SK-N-SH treated with all-trans-retinoic acid at 6 μM for 48 hours (cell line): ENCODE results near the gene KLK8.

Experiments used
- ATAC-seq: fragments of 200-7000 bp; cut with Tn5 transposase; 3 replicates; pipeline ENCODE4 v1.9.1; 2020; ENCODE audit warnings: mild to moderate bottlenecking, moderate library complexity
- ARNTL ChIP-seq: fragments of 450-650 bp; formaldehyde crosslinking; IDR thresholded peaks from 2 replicates; pipeline ENCODE4 v1.5.0; 2020; ENCODE audit warnings: low read depth, mild to moderate bottlenecking, moderate library complexity, borderline replicate concordance
- BACH2 ChIP-seq: fragments of 250-450 bp; sonication (Bioruptor Pico); IDR thresholded peaks from 2 replicates; pipeline ENCODE4 v1.9.0; 2021; ENCODE audit warnings: mild to moderate bottlenecking, borderline replicate concordance
- ESRRG ChIP-seq: fragments of 250-450 bp; sonication (Bioruptor Pico); IDR thresholded peaks from 2 replicates; pipeline ENCODE4 v1.6.1; 2021; ENCODE audit warnings: mild to moderate bottlenecking
- GLIS3 ChIP-seq: fragments of 250-450 bp; sonication (Bioruptor Pico); IDR thresholded peaks from 2 replicates; pipeline ENCODE4 v1.5.0; 2020; ENCODE audit warnings: mild to moderate bottlenecking, moderate library complexity
- ISL1 ChIP-seq: fragments of 250-450 bp; sonication (Bioruptor Pico); IDR thresholded peaks from 2 replicates; pipeline ENCODE4 v2.1.2; 2022; ENCODE audit warnings: mild to moderate bottlenecking, moderate library complexity
- OSR1 ChIP-seq: fragments of 250-450 bp; sonication (Bioruptor Pico); IDR thresholded peaks from 2 replicates; pipeline ENCODE4 v1.8.0; 2022; ENCODE audit warnings: moderate library complexity, mild to moderate bottlenecking, inconsistent platforms
- PPARA ChIP-seq: fragments of 250-450 bp; sonication (Bioruptor Pico); IDR thresholded peaks from 2 replicates; pipeline ENCODE4 v1.5.0; 2020; ENCODE audit warnings: mild to moderate bottlenecking, borderline replicate concordance
- RARB ChIP-seq: fragments of 250-450 bp; sonication (Bioruptor Pico); IDR thresholded peaks from 2 replicates; pipeline ENCODE4 v1.8.0; 2021; ENCODE audit warnings: mild to moderate bottlenecking, moderate library complexity
- SNAI2 ChIP-seq: fragments of 250-450 bp; sonication (Bioruptor Pico); IDR thresholded peaks from 2 replicates; pipeline ENCODE4 v1.5.0; 2020; ENCODE audit warnings: mild to moderate bottlenecking, moderate library complexity
- TCF4 ChIP-seq: fragments of 250-450 bp; sonication (Bioruptor Pico); IDR thresholded peaks from 2 replicates; pipeline ENCODE4 v1.8.0; 2021; ENCODE audit warnings: mild to moderate bottlenecking, moderate library complexity, borderline replicate concordance
- TOX ChIP-seq: fragments of 250-450 bp; sonication (Bioruptor Pico); IDR thresholded peaks from 2 replicates; pipeline ENCODE4 v1.8.0; 2021; ENCODE audit warnings: mild to moderate bottlenecking, moderate library complexity, borderline replicate concordance
- ZC3H10 ChIP-seq: fragments of 250-450 bp; sonication (Bioruptor Pico); IDR thresholded peaks from 2 replicates; pipeline ENCODE4 v1.5.1; 2021; ENCODE audit warnings: mild to moderate bottlenecking, moderate library complexity
- ZFP3 ChIP-seq: fragments of 250-450 bp; sonication (Bioruptor Pico); IDR thresholded peaks from 2 replicates; pipeline ENCODE4 v1.5.0; 2020; ENCODE audit warnings: mild to moderate bottlenecking, moderate library complexity
- ZNF70 ChIP-seq: fragments of 450-650 bp; formaldehyde crosslinking; IDR thresholded peaks from 2 replicates; pipeline ENCODE4 v1.5.0; 2020; ENCODE audit warnings: mild to moderate bottlenecking, moderate library complexity
- ZNF8 ChIP-seq: fragments of 450-650 bp; formaldehyde crosslinking; IDR thresholded peaks from 2 replicates; pipeline ENCODE4 v1.5.0; 2020; ENCODE audit warnings: mild to moderate bottlenecking, moderate library complexity
- TF ChIP-seq, protein P1 (sequence below): fragments of 250-450 bp; sonication (Bioruptor Pico); IDR thresholded peaks from 2 replicates; pipeline ENCODE4 v1.5.1; 2020; ENCODE audit warnings: low read depth, mild to moderate bottlenecking, moderate library complexity
- TF ChIP-seq, protein P2 (sequence below): fragments of 250-450 bp; sonication (Bioruptor Pico); IDR thresholded peaks from 2 replicates; pipeline ENCODE4 v1.5.1; 2021; ENCODE audit warnings: mild to moderate bottlenecking, moderate library complexity
- TF ChIP-seq, protein P3 (sequence below): fragments of 250-450 bp; sonication (Bioruptor Pico); IDR thresholded peaks from 2 replicates; pipeline ENCODE4 v1.5.0; 2020; ENCODE audit warnings: mild to moderate bottlenecking, moderate library complexity
- TF ChIP-seq, protein P4 (sequence below): fragments of 250-450 bp; sonication (Bioruptor Pico); IDR thresholded peaks from 2 replicates; pipeline ENCODE4 v1.8.0; 2020; ENCODE audit warnings: mild to moderate bottlenecking, moderate library complexity, borderline replicate concordance

KLK8 gene

DNA sequence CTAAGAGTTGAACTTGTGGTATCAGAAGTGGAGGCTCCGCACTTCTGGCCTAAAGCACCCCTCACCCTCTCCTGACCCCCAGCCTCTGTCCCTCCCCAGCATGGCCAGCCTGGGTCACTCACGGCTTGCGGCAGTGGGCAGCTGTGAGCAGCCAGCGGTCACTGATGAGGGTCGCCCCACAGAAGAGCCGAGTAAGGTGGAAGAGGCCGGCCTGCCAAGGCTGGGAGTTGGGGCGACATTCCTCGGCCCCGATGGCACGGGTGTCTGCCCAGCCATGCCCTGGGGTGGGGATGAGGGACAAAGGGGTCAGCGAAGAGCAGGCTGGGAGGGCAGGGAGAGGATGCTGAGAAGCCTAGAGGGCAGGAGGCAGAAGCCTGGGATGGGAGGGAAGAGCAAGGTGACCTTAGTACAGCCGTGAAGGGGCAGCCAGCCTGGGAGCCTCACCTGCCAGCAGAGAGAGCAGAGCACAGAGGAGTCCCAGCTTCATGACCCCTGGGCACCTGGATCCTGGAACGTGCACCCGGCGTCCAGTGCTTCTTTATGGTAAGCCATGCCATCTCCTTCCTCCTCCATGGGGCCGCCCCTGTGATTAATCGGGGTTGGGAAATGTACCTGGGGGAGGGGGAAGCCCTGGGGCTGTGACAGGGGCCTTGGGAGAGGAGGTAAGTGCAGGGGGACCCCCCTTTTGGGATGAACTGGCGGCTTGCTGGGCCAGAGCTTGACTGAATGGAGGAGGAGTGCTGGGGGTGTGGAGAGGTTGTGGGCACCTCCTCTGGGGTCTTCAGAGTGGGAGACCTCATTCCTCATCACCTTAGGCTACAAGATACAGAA lies 7.9 kb upstream of the KLK8 start (continued):
- TF ChIP-seq, protein P1, sequence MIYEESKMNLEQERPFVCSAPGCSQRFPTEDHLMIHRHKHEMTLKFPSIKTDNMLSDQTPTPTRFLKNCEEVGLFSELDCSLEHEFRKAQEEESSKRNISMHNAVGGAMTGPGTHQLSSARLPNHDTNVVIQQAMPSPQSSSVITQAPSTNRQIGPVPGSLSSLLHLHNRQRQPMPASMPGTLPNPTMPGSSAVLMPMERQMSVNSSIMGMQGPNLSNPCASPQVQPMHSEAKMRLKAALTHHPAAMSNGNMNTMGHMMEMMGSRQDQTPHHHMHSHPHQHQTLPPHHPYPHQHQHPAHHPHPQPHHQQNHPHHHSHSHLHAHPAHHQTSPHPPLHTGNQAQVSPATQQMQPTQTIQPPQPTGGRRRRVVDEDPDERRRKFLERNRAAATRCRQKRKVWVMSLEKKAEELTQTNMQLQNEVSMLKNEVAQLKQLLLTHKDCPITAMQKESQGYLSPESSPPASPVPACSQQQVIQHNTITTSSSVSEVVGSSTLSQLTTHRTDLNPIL (CRISPR knock-in tag): no peak
- TF ChIP-seq, all 23 proteins: peak for 0

GRCh38 chr19:51007488-51007887 lies 6.1 kb upstream of the KLK8 start:
- ATAC-seq: no peak
- TF ChIP-seq OSR1 (CRISPR knock-in tag) (no peak), ESRRG (CRISPR knock-in tag) (no peak), ZC3H10 (CRISPR knock-in tag) (no peak), GLIS3 (CRISPR knock-in tag) (no peak), RARB (no peak), TOX (CRISPR knock-in tag) (no peak), ZFP3 (CRISPR knock-in tag) (no peak), ISL1 (CRISPR knock-in tag) (no peak), TCF4 (CRISPR knock-in tag) (no peak), ZNF8 (no peak)
- TF ChIP-seq, protein P2, sequence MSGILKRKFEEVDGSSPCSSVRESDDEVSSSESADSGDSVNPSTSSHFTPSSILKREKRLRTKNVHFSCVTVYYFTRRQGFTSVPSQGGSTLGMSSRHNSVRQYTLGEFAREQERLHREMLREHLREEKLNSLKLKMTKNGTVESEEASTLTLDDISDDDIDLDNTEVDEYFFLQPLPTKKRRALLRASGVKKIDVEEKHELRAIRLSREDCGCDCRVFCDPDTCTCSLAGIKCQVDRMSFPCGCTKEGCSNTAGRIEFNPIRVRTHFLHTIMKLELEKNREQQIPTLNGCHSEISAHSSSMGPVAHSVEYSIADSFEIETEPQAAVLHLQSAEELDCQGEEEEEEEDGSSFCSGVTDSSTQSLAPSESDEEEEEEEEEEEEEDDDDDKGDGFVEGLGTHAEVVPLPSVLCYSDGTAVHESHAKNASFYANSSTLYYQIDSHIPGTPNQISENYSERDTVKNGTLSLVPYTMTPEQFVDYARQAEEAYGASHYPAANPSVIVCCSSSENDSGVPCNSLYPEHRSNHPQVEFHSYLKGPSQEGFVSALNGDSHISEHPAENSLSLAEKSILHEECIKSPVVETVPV: no peak

DNA sequence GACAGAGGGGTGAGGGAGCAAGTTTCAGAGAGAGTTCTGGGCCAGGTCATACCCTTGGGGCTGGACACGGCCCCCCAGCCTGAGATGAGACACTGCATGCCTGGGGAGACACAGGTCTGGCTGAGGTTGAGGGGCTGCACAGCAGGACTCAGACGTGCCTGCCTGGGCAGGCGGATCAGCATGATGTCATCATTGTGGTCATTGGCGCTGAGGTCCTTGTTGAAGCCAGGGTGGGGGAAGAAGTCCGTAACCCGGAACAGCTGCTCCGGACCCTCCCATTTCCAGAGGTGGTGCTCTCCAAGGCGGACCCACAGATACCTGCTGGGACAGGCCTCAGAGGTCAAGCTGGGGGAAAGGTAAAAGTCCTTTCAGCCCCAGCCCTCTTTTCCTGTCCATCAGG lies 5.0 kb upstream of the KLK8 start:
- TF ChIP-seq TOX (CRISPR knock-in tag) (no peak), BACH2 (CRISPR knock-in tag) (no peak), SNAI2 (no peak)
- TF ChIP-seq, protein P3, sequence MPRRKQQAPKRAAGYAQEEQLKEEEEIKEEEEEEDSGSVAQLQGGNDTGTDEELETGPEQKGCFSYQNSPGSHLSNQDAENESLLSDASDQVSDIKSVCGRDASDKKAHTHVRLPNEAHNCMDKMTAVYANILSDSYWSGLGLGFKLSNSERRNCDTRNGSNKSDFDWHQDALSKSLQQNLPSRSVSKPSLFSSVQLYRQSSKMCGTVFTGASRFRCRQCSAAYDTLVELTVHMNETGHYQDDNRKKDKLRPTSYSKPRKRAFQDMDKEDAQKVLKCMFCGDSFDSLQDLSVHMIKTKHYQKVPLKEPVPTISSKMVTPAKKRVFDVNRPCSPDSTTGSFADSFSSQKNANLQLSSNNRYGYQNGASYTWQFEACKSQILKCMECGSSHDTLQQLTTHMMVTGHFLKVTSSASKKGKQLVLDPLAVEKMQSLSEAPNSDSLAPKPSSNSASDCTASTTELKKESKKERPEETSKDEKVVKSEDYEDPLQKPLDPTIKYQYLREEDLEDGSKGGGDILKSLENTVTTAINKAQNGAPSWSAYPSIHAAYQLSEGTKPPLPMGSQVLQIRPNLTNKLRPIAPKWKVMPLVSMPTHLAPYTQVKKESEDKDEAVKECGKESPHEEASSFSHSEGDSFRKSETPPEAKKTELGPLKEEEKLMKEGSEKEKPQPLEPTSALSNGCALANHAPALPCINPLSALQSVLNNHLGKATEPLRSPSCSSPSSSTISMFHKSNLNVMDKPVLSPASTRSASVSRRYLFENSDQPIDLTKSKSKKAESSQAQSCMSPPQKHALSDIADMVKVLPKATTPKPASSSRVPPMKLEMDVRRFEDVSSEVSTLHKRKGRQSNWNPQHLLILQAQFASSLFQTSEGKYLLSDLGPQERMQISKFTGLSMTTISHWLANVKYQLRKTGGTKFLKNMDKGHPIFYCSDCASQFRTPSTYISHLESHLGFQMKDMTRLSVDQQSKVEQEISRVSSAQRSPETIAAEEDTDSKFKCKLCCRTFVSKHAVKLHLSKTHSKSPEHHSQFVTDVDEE (CRISPR knock-in tag): no peak
- TF ChIP-seq, protein P2: no peak
- TF ChIP-seq, protein P1 (CRISPR knock-in tag): no peak
- no peak for ATAC-seq

- no peak for ATAC-seq
- TF ChIP-seq ZNF8 (no peak), RARB (no peak), GLIS3 (CRISPR knock-in tag) (no peak), SNAI2 (no peak), ESRRG (CRISPR knock-in tag) (no peak), ARNTL (no peak), TOX (CRISPR knock-in tag) (no peak), ZNF70 (CRISPR knock-in tag) (no peak), PPARA (CRISPR knock-in tag) (no peak), ZC3H10 (CRISPR knock-in tag) (no peak), BACH2 (CRISPR knock-in tag) (no peak)
- TF ChIP-seq, protein P2: no peak
- TF ChIP-seq, protein P3 (CRISPR knock-in tag): no peak
- TF ChIP-seq, protein P4, sequence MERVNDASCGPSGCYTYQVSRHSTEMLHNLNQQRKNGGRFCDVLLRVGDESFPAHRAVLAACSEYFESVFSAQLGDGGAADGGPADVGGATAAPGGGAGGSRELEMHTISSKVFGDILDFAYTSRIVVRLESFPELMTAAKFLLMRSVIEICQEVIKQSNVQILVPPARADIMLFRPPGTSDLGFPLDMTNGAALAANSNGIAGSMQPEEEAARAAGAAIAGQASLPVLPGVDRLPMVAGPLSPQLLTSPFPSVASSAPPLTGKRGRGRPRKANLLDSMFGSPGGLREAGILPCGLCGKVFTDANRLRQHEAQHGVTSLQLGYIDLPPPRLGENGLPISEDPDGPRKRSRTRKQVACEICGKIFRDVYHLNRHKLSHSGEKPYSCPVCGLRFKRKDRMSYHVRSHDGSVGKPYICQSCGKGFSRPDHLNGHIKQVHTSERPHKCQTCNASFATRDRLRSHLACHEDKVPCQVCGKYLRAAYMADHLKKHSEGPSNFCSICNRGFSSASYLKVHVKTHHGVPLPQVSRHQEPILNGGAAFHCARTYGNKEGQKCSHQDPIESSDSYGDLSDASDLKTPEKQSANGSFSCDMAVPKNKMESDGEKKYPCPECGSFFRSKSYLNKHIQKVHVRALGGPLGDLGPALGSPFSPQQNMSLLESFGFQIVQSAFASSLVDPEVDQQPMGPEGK (CRISPR knock-in tag): no peak
Observed at GRCh38 chr19:51005248-51005647, 3.8 kb upstream of the KLK8 start.
